Activated CD4-positive, alpha-beta memory T cell treated with anti-CD3 and anti-CD28 coated beads for 36 hours (primary cell): ENCODE measurements around the gene ACCSL. TPM values are rescaled to one million over a fixed set of nuclear protein-coding genes. Genes with fewer than 3 reads are reported as not detected.

ENCODE experiments used
- CTCF ChIA-PET: fragments of 350-600 bp; sonication (Branson Sonifier 250); formaldehyde crosslinking; loops from one replicate; lab custom pipeline; 2021; ENCODE audit warnings: antibody characterized with exemption, inconsistent platforms; lab: Charles Lee
- POLR2A ChIA-PET: fragments of 350-600 bp; sonication (Branson Sonifier 250); formaldehyde crosslinking; loops from one replicate; lab custom pipeline; 2021; ENCODE audit warnings: antibody characterized with exemption; lab: Charles Lee
- DNase-seq: peaks from one replicate; pipeline ENCODE4 v3.0.0-alpha.2; 2020
- H3K27ac Mint-ChIP-seq: one replicate; pipeline ENCODE4 v1.8.0; 2021; ENCODE audit warnings: mixed read lengths
- H3K27me3 Mint-ChIP-seq: one replicate; pipeline ENCODE4 v1.8.0; 2021; ENCODE audit warnings: mixed read lengths
- H3K36me3 Mint-ChIP-seq: one replicate; pipeline ENCODE4 v1.8.0; 2021; ENCODE audit warnings: mixed read lengths
- H3K4me1 Mint-ChIP-seq: one replicate; pipeline ENCODE4 v1.8.0; 2021; ENCODE audit warnings: low read depth, mixed read lengths
- H3K4me3 Mint-ChIP-seq: one replicate; pipeline ENCODE4 v1.8.0; 2021; ENCODE audit warnings: mild to moderate bottlenecking, mixed read lengths
- H3K9me3 Mint-ChIP-seq: one replicate; pipeline ENCODE4 v1.8.0; 2021; ENCODE audit warnings: mixed read lengths
- intact Hi-C: fragments of 100-400 bp; cut with micrococcal nuclease; formaldehyde crosslinking; loops from one replicate; pipeline ENCODE4 v1.15.1; 2023
- total RNA-seq, 2 experiments: library from RNA; stranded (reverse); gene quantifications; one replicate each; pipeline ENCODE4 v1.2.3, GENCODE V29; 2021

Gene ACCSL
- total RNA-seq, 2 experiments from 2014 or later = not detected

- intact Hi-C loops = no loop called here
- DNase-seq = no peak
- Mint-ChIP-seq H3K27me3 (peaks cover 2% of the 10 kb centered on the region), H3K9me3 (no peaks in the 10 kb centered on the region), H3K4me1 (no peaks in the 10 kb centered on the region), H3K36me3 (no peaks in the 10 kb centered on the region), H3K4me3 (no peak overlapping the region), H3K27ac (no peak overlapping the region)
- ChIA-PET CTCF (interaction anchor here (0.7 kb wide), 1 partner anchor 37 kb away, joined by 3 read pairs; no protein-coding TSS in a partner anchor), POLR2A (no interaction called here)
These were observed 39.1 kb upstream of the ACCSL start for GRCh38 chr11:44008698-44009097.

- peaks cover 2% of the 10 kb centered on the region for H3K27me3 Mint-ChIP-seq
- ChIA-PET POLR2A (no interaction called here), CTCF (no interaction called here)
- H3K4me3 Mint-ChIP-seq = no peak overlapping the region
- H3K4me1 Mint-ChIP-seq = no peaks in the 10 kb centered on the region
- DNase-seq = no peak
- H3K36me3 Mint-ChIP-seq = no peaks in the 10 kb centered on the region
- no peaks in the 10 kb centered on the region for H3K9me3 Mint-ChIP-seq
- intact Hi-C loops = no loop called here
- no peak overlapping the region for H3K27ac Mint-ChIP-seq
These were observed 37.0 kb upstream of the ACCSL start for GRCh38 chr11:44010789-44011251.

GRCh38 chr11:44011797-44012196 lies 36.0 kb upstream of the ACCSL start:
- POLR2A ChIA-PET = no interaction called here
- H3K9me3 Mint-ChIP-seq = no peaks in the 10 kb centered on the region

GRCh38 chr11:44014968-44015623 lies 32.7 kb upstream of the ACCSL start:
- intact Hi-C loops = no loop called here
- CTCF ChIA-PET = no interaction called here
- Mint-ChIP-seq H3K27me3 (peaks cover 5% of the 10 kb centered on the region), H3K27ac (no peak overlapping the region), H3K4me1 (peaks cover 3% of the 10 kb centered on the region), H3K4me3 (no peak overlapping the region), H3K9me3 (no peaks in the 10 kb centered on the region), H3K36me3 (no peaks in the 10 kb centered on the region)
- no peak for DNase-seq
- POLR2A ChIA-PET = no interaction called here

More at GRCh38 chr11:44011797-44012196, 36.0 kb upstream of the ACCSL start:
- Mint-ChIP-seq H3K4me3 (no peak overlapping the region), H3K27ac (no peak overlapping the region), H3K4me1 (no peaks in the 10 kb centered on the region), H3K36me3 (no peaks in the 10 kb centered on the region), H3K27me3 (peaks cover 2% of the 10 kb centered on the region)
- CTCF ChIA-PET = no interaction called here
- no peak for DNase-seq
- intact Hi-C loops = no loop called here

- Mint-ChIP-seq H3K36me3 (no peaks in the 10 kb centered on the region), H3K9me3 (no peaks in the 10 kb centered on the region), H3K27me3 (peaks cover 5% of the 10 kb centered on the region), H3K27ac (no peak overlapping the region), H3K4me3 (no peak overlapping the region), H3K4me1 (peaks cover 3% of the 10 kb centered on the region)
- POLR2A ChIA-PET = no interaction called here
- intact Hi-C loops = no loop called here
- DNase-seq = no peak
- CTCF ChIA-PET = no interaction called here
These were observed 32.2 kb upstream of the ACCSL start for GRCh38 chr11:44015624-44016007.

- Mint-ChIP-seq H3K36me3 (no peaks in the 10 kb centered on the region), H3K9me3 (no peaks in the 10 kb centered on the region), H3K4me1 (peaks cover 3% of the 10 kb centered on the region), H3K27me3 (peaks cover 5% of the 10 kb centered on the region), H3K27ac (no peak overlapping the region), H3K4me3 (no peak overlapping the region)
- CTCF ChIA-PET = no interaction called here
- DNase-seq = no peak
- intact Hi-C loops = no loop called here
- POLR2A ChIA-PET = no interaction called here
These were observed 31.6 kb upstream of the ACCSL start for GRCh38 chr11:44016131-44016530.

- DNase-seq = no peak
- H3K9me3 Mint-ChIP-seq = no peaks in the 10 kb centered on the region
- intact Hi-C loops = no loop called here
- no peak overlapping the region for H3K4me3 Mint-ChIP-seq
- peaks cover 3% of the 10 kb centered on the region for H3K4me1 Mint-ChIP-seq
- no peaks in the 10 kb centered on the region for H3K36me3 Mint-ChIP-seq
- peaks cover 5% of the 10 kb centered on the region for H3K27me3 Mint-ChIP-seq
- ChIA-PET POLR2A (interaction anchor here (0.6 kb wide), 1 partner anchor 267 kb away, joined by 3 read pairs; no protein-coding TSS in a partner anchor), CTCF (no interaction called here)
- no peak overlapping the region for H3K27ac Mint-ChIP-seq
These were observed 31.0 kb upstream of the ACCSL start for GRCh38 chr11:44016546-44017442.

GRCh38 chr11:44017443-44018126 lies 30.2 kb upstream of the ACCSL start:
- no peak for DNase-seq
- H3K27ac Mint-ChIP-seq = no peak overlapping the region
- no peak overlapping the region for H3K4me3 Mint-ChIP-seq
- ChIA-PET CTCF (no interaction called here), POLR2A (no interaction called here)
- H3K36me3 Mint-ChIP-seq = no peaks in the 10 kb centered on the region
- intact Hi-C loops = no loop called here
- H3K9me3 Mint-ChIP-seq = no peaks in the 10 kb centered on the region
- peaks cover 3% of the 10 kb centered on the region for H3K4me1 Mint-ChIP-seq
- H3K27me3 Mint-ChIP-seq = peaks cover 8% of the 10 kb centered on the region

GRCh38 chr11:44018127-44018521 lies 29.7 kb upstream of the ACCSL start:
- Mint-ChIP-seq H3K9me3 (no peaks in the 10 kb centered on the region), H3K4me3 (no peak overlapping the region), H3K4me1 (peaks cover 3% of the 10 kb centered on the region), H3K27ac (no peak overlapping the region), H3K36me3 (no peaks in the 10 kb centered on the region), H3K27me3 (peaks cover 10% of the 10 kb centered on the region)
- ChIA-PET POLR2A (no interaction called here), CTCF (no interaction called here)
- no peak for DNase-seq
- intact Hi-C loops = no loop called here

- CTCF ChIA-PET = no interaction called here
- Mint-ChIP-seq H3K36me3 (no peaks in the 10 kb centered on the region), H3K4me1 (peaks cover 3% of the 10 kb centered on the region), H3K27ac (no peak overlapping the region), H3K9me3 (no peaks in the 10 kb centered on the region), H3K4me3 (no peak overlapping the region), H3K27me3 (peaks cover 12% of the 10 kb centered on the region)
- DNase-seq = no peak
- POLR2A ChIA-PET = no interaction called here
- intact Hi-C loops = no loop called here
These were observed 29.0 kb upstream of the ACCSL start for GRCh38 chr11:44018829-44019228.

GRCh38 chr11:44024977-44025376 lies 22.8 kb upstream of the ACCSL start:
- intact Hi-C loops = no loop called here
- CTCF ChIA-PET = no interaction called here
- POLR2A ChIA-PET = no interaction called here
- Mint-ChIP-seq H3K27ac (no peak overlapping the region), H3K36me3 (no peaks in the 10 kb centered on the region), H3K27me3 (peaks cover 27% of the 10 kb centered on the region), H3K9me3 (peaks cover 6% of the 10 kb centered on the region), H3K4me3 (no peak overlapping the region), H3K4me1 (no peaks in the 10 kb centered on the region)
- DNase-seq = no peak

GRCh38 chr11:44025727-44026126 lies 22.1 kb upstream of the ACCSL start:
- no peaks in the 10 kb centered on the region for H3K4me1 Mint-ChIP-seq
- no peaks in the 10 kb centered on the region for H3K36me3 Mint-ChIP-seq
- no peak overlapping the region for H3K27ac Mint-ChIP-seq
- no peak overlapping the region for H3K4me3 Mint-ChIP-seq
- CTCF ChIA-PET = no interaction called here
- no peak for DNase-seq
- intact Hi-C loops = no loop called here
- H3K27me3 Mint-ChIP-seq = peaks cover 31% of the 10 kb centered on the region
- POLR2A ChIA-PET = no interaction called here
- peaks cover 6% of the 10 kb centered on the region for H3K9me3 Mint-ChIP-seq
